ENCODE data around the gene JPT2.

GRCh38 chr16:1681032-1681431 lies 3.0 kb downstream of the JPT2 start:
- TF ChIP-seq NR2C1 (IDR thresholded peaks at IDR 0.05) (no peak), LARP7 (IDR thresholded peaks at IDR 0.05) (no peak), POLR2A (IDR thresholded peaks at IDR 0.05; ENCODE audit: low read depth, low read length) (no peak), RAD21 (IDR thresholded peaks at IDR 0.05; ENCODE audit: insufficient read depth, low read depth, low read length) (no peak), PBX3 (IDR thresholded peaks at IDR 0.05; ENCODE audit: insufficient replicate concordance, low read depth, low read length) (no peak), NR2F1 (conservative IDR thresholded peaks at IDR 0.05) (no peak), REST (IDR thresholded peaks at IDR 0.05; ENCODE audit: low read depth, low read length) (no peak), CEBPB (IDR thresholded peaks at IDR 0.05; ENCODE audit: borderline replicate concordance in 1 of 2, low read depth in 2 of 2, low read length in 2 of 2) (no peak), MAX (IDR thresholded peaks at IDR 0.05; ENCODE audit: low read depth, low read length) (no peak), CBFB (IDR thresholded peaks at IDR 0.05; ENCODE audit: low read depth) (no peak)
